Lower lobe of right lung (tissue), 2 donors: ENCODE measurements around the gene CBR4. TPM values are rescaled to one million over a fixed set of nuclear protein-coding genes. Genes with fewer than 3 reads are reported as not detected.
"Not testable (repeated sequence)": the region's sequence is repeated elsewhere in the genome, so short reads cannot be mapped to it uniquely, and the experiment has no call there.

ENCODE experiments used
- ATAC-seq, 2 donors: fragments of 200-7000 bp; cut with Tn5 transposase; one replicate each; pipeline ENCODE4 v1.9.1; 2020 to 2022; ENCODE audit warnings: mild to moderate bottlenecking in 2 of 2, moderate library complexity in 2 of 2
- DNase-seq: peaks from one replicate; pipeline ENCODE4 v3.0.0-alpha.2; 2020
- H3K27ac ChIP-seq: fragments of 200-600 bp; one replicate; pipeline ENCODE4 v1.8.0; 2022
- H3K27me3 ChIP-seq: fragments of 200-600 bp; one replicate; pipeline ENCODE4 v1.8.0; 2022; ENCODE audit warnings: low read depth
- H3K36me3 ChIP-seq: fragments of 200-600 bp; one replicate; pipeline ENCODE4 v1.8.0; 2022; ENCODE audit warnings: mild to moderate bottlenecking
- H3K4me1 ChIP-seq: fragments of 200-600 bp; one replicate; pipeline ENCODE4 v1.8.0; 2022
- H3K4me3 ChIP-seq: fragments of 200-600 bp; one replicate; pipeline ENCODE4 v1.8.0; 2022; ENCODE audit warnings: mild to moderate bottlenecking
- H3K9me3 ChIP-seq: fragments of 200-600 bp; one replicate; pipeline ENCODE4 v1.8.0; 2022
- intact Hi-C: fragments of 100-400 bp; cut with DNase I; formaldehyde crosslinking; loops from one replicate; pipeline ENCODE4 v1.11.0; 2022
- total RNA-seq: library from RNA; stranded (reverse); fragmentation: NEBNext Ultra II Directional; extraction: Animal tissue kit (Norgen Biotek cat#: 25700); gene quantifications from one replicate; pipeline ENCODE4 v1.2.1, GENCODE V29; 2021
- TF ChIP-seq, protein P1 (sequence below): fragments of 200-600 bp; IDR thresholded peaks from one replicate; pipeline ENCODE4 v1.8.0; 2022; ENCODE audit warnings: antibody characterized with exemption, mild to moderate bottlenecking
- donor health status: DM: no; HTN: yes; CAD: no; lungs with severe emphysema.

The CBR4 gene
- total RNA-seq, 1 donor from 2014 or later: 17.3 TPM

GRCh38 chr4:169037506-169037905 is 27.5 kb upstream of the CBR4 start:
- no peak for ATAC-seq
- H3K27ac ChIP-seq: no peak overlapping the region

GRCh38 chr4:169035871-169036620 is 26.0 kb upstream of the CBR4 start:
- DNase-seq, H3K4me1 ChIP-seq, intact Hi-C loops, H3K27ac ChIP-seq, ATAC-seq, H3K9me3 ChIP-seq, H3K4me3 ChIP-seq, H3K36me3 ChIP-seq, H3K27me3 ChIP-seq: not testable (repeated sequence)

More at GRCh38 chr4:169037506-169037905, 27.5 kb upstream of the CBR4 start:
- intact Hi-C loops: no loop called here
- H3K4me3 ChIP-seq: no peak overlapping the region
- DNase-seq: no peak
- H3K9me3 ChIP-seq: no peaks in the 10 kb centered on the region
- no peaks in the 10 kb centered on the region for H3K27me3 ChIP-seq
- no peaks in the 10 kb centered on the region for H3K36me3 ChIP-seq
- TF ChIP-seq, protein P1, sequence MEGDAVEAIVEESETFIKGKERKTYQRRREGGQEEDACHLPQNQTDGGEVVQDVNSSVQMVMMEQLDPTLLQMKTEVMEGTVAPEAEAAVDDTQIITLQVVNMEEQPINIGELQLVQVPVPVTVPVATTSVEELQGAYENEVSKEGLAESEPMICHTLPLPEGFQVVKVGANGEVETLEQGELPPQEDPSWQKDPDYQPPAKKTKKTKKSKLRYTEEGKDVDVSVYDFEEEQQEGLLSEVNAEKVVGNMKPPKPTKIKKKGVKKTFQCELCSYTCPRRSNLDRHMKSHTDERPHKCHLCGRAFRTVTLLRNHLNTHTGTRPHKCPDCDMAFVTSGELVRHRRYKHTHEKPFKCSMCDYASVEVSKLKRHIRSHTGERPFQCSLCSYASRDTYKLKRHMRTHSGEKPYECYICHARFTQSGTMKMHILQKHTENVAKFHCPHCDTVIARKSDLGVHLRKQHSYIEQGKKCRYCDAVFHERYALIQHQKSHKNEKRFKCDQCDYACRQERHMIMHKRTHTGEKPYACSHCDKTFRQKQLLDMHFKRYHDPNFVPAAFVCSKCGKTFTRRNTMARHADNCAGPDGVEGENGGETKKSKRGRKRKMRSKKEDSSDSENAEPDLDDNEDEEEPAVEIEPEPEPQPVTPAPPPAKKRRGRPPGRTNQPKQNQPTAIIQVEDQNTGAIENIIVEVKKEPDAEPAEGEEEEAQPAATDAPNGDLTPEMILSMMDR: no peak
- no peaks in the 10 kb centered on the region for H3K4me1 ChIP-seq

- no peak for ATAC-seq
- TF ChIP-seq, protein P1: no peak
- DNase-seq: no peak
- intact Hi-C loops: no loop called here
- Histone ChIP-seq H3K4me3 (no peak overlapping the region), H3K36me3 (no peaks in the 10 kb centered on the region), H3K9me3 (no peaks in the 10 kb centered on the region), H3K27me3 (no peaks in the 10 kb centered on the region), H3K4me1 (no peaks in the 10 kb centered on the region), H3K27ac (no peak overlapping the region)
These were observed 23.6 kb upstream of the CBR4 start for GRCh38 chr4:169033660-169034059.

GRCh38 chr4:169032883-169033645 is 23.0 kb upstream of the CBR4 start:
- no peak for ATAC-seq
- Histone ChIP-seq H3K36me3 (no peaks in the 10 kb centered on the region), H3K4me1 (no peaks in the 10 kb centered on the region), H3K27ac (no peak overlapping the region), H3K27me3 (no peaks in the 10 kb centered on the region), H3K4me3 (no peak overlapping the region), H3K9me3 (no peaks in the 10 kb centered on the region)
- intact Hi-C loops: no loop called here
- DNase-seq: no peak
- TF ChIP-seq, protein P1: no peak

- H3K27ac ChIP-seq: no peak overlapping the region
- H3K4me3 ChIP-seq: no peak overlapping the region
- H3K27me3 ChIP-seq: no peaks in the 10 kb centered on the region
- H3K9me3 ChIP-seq: no peaks in the 10 kb centered on the region
- TF ChIP-seq, protein P1: no peak
- H3K4me1 ChIP-seq: no peaks in the 10 kb centered on the region
- intact Hi-C loops: no loop called here
- no peaks in the 10 kb centered on the region for H3K36me3 ChIP-seq
- no peak for DNase-seq
- no peak for ATAC-seq
These were observed 22.1 kb upstream of the CBR4 start for GRCh38 chr4:169032194-169032593.

DNA sequence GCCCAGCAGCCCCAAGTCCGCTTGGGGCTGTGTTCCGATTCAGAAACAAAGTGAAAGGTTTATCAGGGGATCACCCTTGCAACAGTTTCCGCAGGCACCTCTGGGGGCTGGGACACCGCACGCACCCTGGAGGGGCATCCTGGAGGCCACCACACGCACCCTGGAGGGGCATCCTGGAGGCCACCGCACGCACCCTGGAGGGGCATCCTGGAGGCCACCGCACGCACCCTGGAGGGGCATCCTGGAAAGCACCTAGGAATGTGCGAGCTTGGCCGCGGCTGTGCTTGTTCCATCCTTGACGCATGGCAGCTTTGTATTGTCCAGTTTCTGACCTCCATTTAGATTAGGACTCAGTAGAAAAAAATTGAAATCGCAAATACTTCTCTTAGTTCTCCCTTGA is 21.3 kb upstream of the CBR4 start:
- H3K27ac ChIP-seq: no peak overlapping the region
- H3K9me3 ChIP-seq: no peaks in the 10 kb centered on the region
- no peaks in the 10 kb centered on the region for H3K36me3 ChIP-seq
- no peaks in the 10 kb centered on the region for H3K4me1 ChIP-seq
- ATAC-seq (no peak), DNase-seq (no peak)
- intact Hi-C loops: no loop called here
- no peaks in the 10 kb centered on the region for H3K27me3 ChIP-seq
- no peak overlapping the region for H3K4me3 ChIP-seq
- TF ChIP-seq, protein P1: no peak
